ENCODE results near the gene SMAP1. TPM values are rescaled to one million over a fixed set of nuclear protein-coding genes. Genes with fewer than 3 reads are reported as not detected.
A peak's percentile ranks its signal among the peaks of the same experiment; 100 is the strongest.

SMAP1 gene
- total RNA-seq, 4 donors from 2014 or later, result 24.1 to 35.5 (median 30.9) TPM

GRCh38 chr6:70872469-70872868, 204.8 kb downstream of the SMAP1 start:
- Histone ChIP-seq H3K27ac (no peak overlapping the region), H3K4me3 (no peak overlapping the region), H3K4me1 (no peaks in the 10 kb centered on the region), H3K27me3 (no peaks in the 10 kb centered on the region), H3K36me3 (no peaks in the 10 kb centered on the region), H3K9me3 (peaks cover 0 to 27% (median 5%) of the 10 kb centered on the region in 3 donors)
- WGBS, 2 donors (ENCODE audit: low coverage in 1 of 2), result 100% methylated on average over 1 to 2 of the region's 2 CpGs
- ATAC-seq, result no peak
- TF ChIP-seq EP300 (IDR thresholded peaks at IDR 0.05) (no peak), POLR2AphosphoS5 (IDR thresholded peaks at IDR 0.05) (no peak), POLR2A (IDR thresholded peaks at IDR 0.05) (no peak), CTCF (IDR thresholded peaks at IDR 0.05) (no peak)

GRCh38 chr6:70874181-70874913, 206.7 kb downstream of the SMAP1 start:
- Histone ChIP-seq H3K4me3 (no peak overlapping the region), H3K36me3 (no peaks in the 10 kb centered on the region), H3K4me1 (no peaks in the 10 kb centered on the region), H3K27ac (no peak overlapping the region), H3K27me3 (no peaks in the 10 kb centered on the region), H3K9me3 (peaks cover 0 to 32% (median 5%) of the 10 kb centered on the region in 3 donors)
- no peak for TF ChIP-seq EP300 (IDR thresholded peaks at IDR 0.05)
- TF ChIP-seq CTCF (IDR thresholded peaks at IDR 0.05), result no peak
- TF ChIP-seq POLR2AphosphoS5 (IDR thresholded peaks at IDR 0.05), result no peak
- TF ChIP-seq POLR2A (IDR thresholded peaks at IDR 0.05), result no peak
- ATAC-seq, result no peak
- 49 to 60% methylated on average over 1 to 3 of the region's 3 CpGs for WGBS, 2 donors (ENCODE audit: low coverage in 1 of 2)

GRCh38 chr6:70879496-70879895, 211.8 kb downstream of the SMAP1 start:
- Histone ChIP-seq H3K9me3 (peaks cover 0 to 8% (median 0%) of the 10 kb centered on the region in 3 donors), H3K4me1 (no peaks in the 10 kb centered on the region), H3K27ac (no peak overlapping the region), H3K27me3 (no peaks in the 10 kb centered on the region), H3K4me3 (no peak overlapping the region), H3K36me3 (no peaks in the 10 kb centered on the region)
- ATAC-seq, result no peak
- no peak for TF ChIP-seq POLR2A (IDR thresholded peaks at IDR 0.05)
- WGBS, 2 donors (ENCODE audit: low coverage in 1 of 2), result 81 to 96% methylated on average over 3 to 5 of the region's 5 CpGs

GRCh38 chr6:70884074-70884983, 216.6 kb downstream of the SMAP1 start:
- Histone ChIP-seq H3K27ac (no peak overlapping the region), H3K4me1 (no peaks in the 10 kb centered on the region), H3K4me3 (no peak overlapping the region), H3K36me3 (no peaks in the 10 kb centered on the region), H3K9me3 (no peaks in the 10 kb centered on the region), H3K27me3 (no peaks in the 10 kb centered on the region)
- TF ChIP-seq CTCF (IDR thresholded peaks at IDR 0.05), result peak; percentile 80 to 96 (median 87)
- TF ChIP-seq EP300 (IDR thresholded peaks at IDR 0.05), result no peak
- TF ChIP-seq POLR2A (IDR thresholded peaks at IDR 0.05), result no peak
- TF ChIP-seq POLR2AphosphoS5 (IDR thresholded peaks at IDR 0.05), result no peak
- peak; percentile 61 for ATAC-seq
- 29 to 53% methylated on average over 8 to 14 of the region's 17 CpGs for WGBS, 2 donors (ENCODE audit: low coverage in 1 of 2)

GRCh38 chr6:70886071-70886470, 218.4 kb downstream of the SMAP1 start:
- TF ChIP-seq CTCF (IDR thresholded peaks at IDR 0.05) (no peak), POLR2A (IDR thresholded peaks at IDR 0.05) (no peak), EP300 (IDR thresholded peaks at IDR 0.05) (no peak), POLR2AphosphoS5 (IDR thresholded peaks at IDR 0.05) (no peak)
- Histone ChIP-seq H3K4me3 (no peak overlapping the region), H3K27ac (no peak overlapping the region), H3K27me3 (no peaks in the 10 kb centered on the region), H3K9me3 (no peaks in the 10 kb centered on the region), H3K4me1 (no peaks in the 10 kb centered on the region), H3K36me3 (no peaks in the 10 kb centered on the region)
- WGBS, 2 donors (ENCODE audit: low coverage in 1 of 2), result 95 to 100% methylated on average over 2 of the region's 2 CpGs
- ATAC-seq, result no peak

All from gastroesophageal sphincter (tissue), 4 donors.